ENCODE measurements around the gene TBX10.

DNA sequence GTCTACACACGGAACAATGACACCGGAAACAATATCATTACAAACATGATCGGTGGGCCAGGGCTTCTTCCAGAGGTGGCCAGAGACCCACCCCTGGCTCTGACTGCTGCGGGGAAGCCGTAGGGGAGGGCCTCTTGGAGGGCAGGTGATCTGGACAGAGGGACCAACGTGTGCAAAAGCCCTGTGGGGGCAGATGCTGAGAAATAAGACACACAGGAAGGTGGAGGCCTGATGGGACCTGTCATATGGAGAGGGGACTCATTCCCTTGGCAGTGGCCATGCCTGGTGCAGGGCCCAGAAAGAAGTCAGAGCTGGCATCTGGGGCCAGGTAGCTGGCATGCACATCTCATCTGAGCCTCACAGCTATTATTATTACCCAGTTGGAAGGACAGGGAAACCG is 33.8 kb upstream of the TBX10 start:
- TF ChIP-seq POLR2A (IDR thresholded peaks at IDR 0.05; ENCODE audit: low read depth, low read length) (no peak), TAF1 (IDR thresholded peaks at IDR 0.05; ENCODE audit: low read depth, low read length) (no peak), POLR2AphosphoS5 (IDR thresholded peaks at IDR 0.05; ENCODE audit: low read depth, low read length) (no peak), SPI1 (IDR thresholded peaks at IDR 0.05; ENCODE audit: low read depth, low read length) (no peak), PAX5 (IDR thresholded peaks at IDR 0.05; ENCODE audit: insufficient read depth, low read length, severe bottlenecking) (no peak)

All from GM12891 (cell line).